ENCODE data around the gene RNASE13.

The RNASE13 gene

DNA sequence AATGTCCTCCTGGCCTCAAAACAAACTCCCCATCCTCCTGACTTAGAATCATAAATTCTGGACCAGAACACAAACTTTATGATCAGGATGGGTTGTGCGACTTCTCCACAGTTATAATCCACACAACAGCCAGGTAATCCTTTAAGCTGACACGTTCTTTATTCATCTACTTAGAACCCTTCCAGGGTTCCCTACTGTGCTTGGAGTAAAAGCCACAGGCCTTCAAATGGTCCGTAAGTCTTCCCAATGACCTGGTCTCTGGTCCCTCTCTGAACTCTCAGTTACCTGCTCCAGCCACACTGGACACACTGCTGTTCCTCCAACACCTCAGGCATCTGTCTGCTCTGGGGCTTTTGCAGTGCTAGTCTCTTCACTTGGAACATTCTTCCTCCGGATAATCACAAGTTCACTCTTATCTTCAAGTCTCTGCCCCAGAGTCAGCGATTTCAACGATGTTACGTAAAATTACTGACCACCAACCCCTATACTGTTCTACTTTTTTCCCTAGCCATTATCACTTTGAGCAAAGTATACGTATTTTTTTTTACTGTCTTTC lies 5.8 kb upstream of the RNASE13 start:
- no peak for DNase-seq

DNA sequence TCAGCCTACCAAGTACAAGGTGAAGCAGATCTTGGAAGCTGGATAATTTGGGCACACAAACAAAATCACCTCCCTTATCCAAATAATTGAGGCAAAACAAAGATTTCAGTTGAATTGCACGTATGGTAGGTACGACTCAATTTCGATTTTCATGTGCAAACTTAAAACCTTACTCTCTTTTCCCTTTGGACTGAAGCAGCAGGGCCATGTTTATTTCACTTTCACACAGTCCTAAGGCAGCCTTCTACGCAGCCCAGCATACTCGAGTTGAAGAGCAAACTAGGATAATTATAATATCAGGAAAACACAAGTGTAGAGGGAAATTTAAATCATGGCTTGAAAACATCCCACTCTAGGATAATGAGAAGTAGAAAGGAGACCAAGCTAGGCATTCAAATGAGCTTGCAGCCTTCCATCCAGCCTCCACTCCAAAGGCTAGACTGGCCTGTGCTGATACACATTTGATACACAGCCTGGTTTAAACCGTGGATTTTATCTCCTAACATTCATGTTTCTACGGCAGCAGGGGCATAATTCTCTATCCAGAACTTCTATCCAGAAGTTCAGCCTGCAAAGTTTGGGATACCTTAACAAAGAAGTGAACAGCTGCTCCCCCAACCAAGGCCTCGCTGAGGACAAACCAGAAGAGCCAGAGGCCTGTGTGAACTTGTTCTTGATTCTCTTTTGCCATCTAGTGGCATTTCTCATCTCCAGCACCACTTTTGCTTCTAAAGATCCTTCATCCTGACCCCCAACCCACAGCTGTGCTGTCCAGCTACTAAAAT lies 5.2 kb upstream of the RNASE13 start:
- peak; percentile 70 for DNase-seq

DNA sequence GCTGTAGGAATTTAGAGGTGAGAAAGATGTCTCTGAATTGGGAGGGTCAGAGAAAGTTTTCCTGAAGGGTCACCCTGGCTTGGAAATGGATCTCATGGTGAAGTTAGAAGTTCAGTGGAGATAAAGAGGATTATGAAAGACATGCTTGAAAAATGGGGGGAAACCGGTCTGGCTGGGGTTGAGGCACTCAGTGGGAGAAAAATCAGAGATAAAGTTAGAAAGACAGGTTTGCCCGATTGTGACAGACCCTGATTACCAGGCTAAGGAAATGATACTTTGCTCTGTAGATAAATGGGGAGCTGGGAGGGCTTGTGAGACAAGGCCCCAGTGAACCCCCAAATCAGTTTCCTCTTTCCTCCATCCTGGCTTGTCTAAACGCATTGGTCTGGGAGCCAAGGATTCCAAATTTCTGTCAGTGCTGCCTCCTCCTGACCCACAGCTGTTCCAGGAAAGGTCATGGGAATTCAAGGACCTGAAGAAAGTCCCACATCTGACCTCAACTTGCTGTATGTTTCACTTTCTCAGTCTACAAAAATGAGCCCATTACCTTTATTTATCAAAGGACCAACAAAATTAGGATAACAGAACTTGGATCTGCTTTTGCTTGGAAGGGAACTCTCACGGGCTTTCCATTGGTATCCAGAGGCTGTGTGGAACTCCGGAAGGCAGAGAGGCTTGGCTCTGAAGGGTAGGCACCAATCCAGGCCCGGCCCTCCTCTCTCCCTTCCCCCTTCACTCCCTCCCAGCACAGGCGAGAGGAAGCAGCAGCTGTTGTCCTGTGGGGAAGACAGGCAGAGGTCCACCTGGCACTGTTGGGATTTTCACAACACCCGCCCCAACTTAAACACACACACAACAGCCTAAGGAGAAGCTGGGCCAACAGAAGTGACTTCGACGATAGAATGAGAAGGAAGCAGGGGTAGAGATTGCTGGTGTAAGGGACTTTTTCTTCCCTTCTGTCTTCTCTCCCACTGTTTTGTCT lies 4.1 kb upstream of the RNASE13 start:
- no peak for DNase-seq

DNA sequence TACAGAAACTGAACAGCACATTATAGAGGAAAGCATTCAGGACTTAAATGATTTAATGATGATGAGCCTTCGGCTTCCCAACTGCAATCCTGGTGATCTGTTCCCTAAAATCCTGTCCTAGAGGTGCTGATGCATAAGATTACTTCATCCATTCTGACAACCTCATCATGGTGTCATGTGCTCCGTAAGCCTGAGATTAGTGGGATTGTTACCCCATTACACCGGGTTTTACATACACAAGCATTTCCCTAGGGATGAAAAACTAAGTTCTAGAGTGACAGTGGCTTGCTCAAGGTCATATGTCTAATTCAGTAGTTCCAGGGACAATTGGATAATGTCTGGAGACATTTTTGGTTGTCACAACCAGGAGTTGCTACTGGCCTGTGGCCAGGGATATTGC lies 2.5 kb upstream of the RNASE13 start:
- DNase-seq = peak; percentile 59

- DNase-seq = peak; percentile 59
Measured at GRCh38 chr14:21036751-21037150, 2.1 kb upstream of the RNASE13 start.

DNA sequence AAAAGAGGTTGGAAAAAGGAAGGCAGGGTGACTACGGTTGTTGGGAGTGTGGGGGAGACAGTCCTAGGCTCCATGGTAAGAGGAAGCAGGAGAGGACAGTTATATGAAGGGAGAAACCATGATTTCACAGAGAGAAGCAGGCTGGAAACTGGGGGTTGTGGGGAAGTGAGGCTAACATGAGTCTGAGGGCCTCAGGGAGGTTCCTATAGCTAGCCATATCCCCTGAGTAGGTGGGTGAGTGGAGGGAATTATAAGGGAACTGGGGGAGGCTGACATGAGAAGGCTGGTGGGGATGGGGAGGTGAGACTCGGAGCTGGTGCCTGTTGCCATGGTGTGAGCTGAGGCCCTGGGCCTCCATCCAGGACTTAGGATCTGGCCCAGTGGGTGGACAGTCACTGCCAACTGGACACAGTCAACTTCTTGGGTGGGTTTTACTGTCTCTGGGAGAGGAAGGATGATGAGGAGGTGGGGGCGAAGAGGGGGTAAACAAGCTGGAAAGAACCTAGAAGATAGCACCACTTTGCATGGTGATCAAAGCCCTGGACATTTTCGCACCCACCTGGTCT lies 1.4 kb downstream of the RNASE13 start:
- peak; percentile 72 for DNase-seq

DNA sequence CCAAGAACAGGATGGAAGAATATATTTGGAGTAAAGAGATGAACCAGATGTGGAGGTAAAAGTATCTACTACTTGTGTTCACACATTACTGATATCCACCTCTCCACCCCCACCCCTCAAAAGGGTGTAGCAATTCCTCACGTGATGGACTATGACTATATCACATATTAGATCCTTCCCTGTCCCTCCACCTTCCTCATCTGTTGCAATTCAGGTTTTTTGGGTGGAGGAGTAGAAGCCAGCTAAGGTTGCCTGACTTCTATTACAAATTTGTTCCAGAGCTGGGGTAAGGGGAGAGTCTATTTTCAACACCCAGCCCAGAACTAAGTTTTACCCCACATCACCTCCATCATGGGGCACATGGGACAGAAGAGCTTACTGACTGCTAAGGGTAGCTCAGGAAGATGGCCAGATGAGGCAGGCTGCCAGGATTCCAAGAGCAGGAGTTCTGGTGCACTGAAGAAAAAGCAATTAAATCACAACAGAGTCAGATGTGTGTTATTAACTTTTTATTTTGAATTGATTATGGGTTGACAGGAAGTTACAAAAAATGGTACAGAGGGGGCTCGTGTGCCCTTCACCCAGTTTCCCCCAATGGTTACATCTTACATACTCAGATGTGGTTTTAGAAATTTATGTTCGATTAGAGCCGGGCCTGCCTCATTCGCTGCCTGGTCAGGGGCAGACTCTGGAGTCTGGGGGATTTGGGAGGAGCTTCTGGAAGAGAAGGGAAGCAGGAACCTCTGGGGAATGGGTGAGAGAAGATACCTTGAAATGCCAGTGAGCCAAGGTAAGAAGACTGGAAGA lies 2.1 kb downstream of the RNASE13 start:
- peak; percentile 79 for DNase-seq

DNA sequence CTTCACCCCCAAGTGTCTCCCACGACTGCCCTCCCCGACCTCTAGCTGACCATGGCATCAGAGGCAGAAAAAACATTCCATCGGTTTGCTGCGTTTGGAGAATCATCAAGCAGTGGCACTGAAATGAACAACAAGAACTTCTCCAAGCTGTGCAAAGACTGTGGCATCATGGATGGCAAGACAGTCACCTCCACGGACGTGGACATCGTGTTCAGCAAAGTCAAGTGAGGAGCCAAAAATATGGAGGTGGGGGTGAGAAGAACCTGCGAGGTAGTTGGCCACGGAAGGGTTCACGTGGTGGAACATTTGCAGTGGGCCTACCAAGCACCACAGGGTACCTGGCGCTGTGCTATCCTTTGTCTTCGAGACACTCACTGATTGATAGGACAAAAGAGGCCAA lies 4.1 kb downstream of the RNASE13 start:
- no peak for DNase-seq

- no peak for DNase-seq
Measured at GRCh38 chr14:21029917-21030316, 4.7 kb downstream of the RNASE13 start, which contains the start of gene TPPP2. Gene TPPP2 (plus strand): TSS chr14:21030217. CDS start chr14:21030582, 365 bp downstream.

DNA sequence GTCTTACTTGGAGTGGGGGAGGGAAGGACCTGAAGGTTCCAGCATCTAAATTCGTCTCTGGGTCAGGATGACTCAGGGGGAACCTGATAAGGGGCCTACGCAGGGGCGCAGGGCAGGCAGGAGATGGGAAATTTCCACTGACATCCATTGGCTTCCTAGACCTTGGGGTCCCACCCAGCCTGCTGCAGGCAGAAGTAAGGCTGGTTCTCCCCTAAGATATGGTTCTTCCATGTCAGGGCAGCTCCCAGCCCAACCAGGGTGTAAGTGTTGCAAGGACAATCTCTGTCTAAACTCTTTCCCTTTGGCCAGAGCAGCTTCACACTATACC lies 7.7 kb downstream of the RNASE13 start:
- no peak for DNase-seq

DNA sequence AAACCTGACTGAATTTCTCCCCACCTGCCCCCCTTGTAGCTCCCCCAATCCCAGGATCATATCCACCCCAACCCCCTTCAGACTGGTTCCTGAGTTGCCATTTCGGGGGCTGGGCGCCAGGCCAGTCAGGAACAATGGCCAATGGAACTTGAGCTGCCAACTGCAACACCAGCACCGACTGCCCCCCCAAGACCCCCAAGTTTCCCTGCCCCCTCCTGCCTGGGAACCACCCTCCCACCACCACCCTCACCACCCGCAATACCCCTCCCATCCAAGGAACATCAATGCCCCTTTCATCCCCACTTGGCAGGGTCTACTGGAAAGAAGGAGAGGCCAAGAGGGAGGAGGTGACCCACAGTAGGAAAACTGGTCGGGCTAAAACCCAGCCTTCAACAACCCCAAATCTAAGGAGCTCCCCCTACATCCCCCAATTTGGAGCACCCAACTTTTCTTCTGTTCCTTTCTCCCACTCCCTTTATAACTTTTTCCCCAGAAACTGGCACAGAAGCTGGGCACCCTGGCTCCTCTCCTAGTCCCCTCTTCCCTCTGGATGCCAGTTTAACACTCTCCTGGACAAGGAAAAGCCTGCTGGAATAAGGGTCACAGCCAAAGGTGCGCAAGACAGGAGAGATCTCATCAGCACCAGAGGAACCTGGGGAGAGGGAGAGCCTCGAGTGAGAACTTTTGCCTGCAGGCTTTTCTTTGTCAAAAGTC lies 8.2 kb downstream of the RNASE13 start:
- no peak for DNase-seq

DNA sequence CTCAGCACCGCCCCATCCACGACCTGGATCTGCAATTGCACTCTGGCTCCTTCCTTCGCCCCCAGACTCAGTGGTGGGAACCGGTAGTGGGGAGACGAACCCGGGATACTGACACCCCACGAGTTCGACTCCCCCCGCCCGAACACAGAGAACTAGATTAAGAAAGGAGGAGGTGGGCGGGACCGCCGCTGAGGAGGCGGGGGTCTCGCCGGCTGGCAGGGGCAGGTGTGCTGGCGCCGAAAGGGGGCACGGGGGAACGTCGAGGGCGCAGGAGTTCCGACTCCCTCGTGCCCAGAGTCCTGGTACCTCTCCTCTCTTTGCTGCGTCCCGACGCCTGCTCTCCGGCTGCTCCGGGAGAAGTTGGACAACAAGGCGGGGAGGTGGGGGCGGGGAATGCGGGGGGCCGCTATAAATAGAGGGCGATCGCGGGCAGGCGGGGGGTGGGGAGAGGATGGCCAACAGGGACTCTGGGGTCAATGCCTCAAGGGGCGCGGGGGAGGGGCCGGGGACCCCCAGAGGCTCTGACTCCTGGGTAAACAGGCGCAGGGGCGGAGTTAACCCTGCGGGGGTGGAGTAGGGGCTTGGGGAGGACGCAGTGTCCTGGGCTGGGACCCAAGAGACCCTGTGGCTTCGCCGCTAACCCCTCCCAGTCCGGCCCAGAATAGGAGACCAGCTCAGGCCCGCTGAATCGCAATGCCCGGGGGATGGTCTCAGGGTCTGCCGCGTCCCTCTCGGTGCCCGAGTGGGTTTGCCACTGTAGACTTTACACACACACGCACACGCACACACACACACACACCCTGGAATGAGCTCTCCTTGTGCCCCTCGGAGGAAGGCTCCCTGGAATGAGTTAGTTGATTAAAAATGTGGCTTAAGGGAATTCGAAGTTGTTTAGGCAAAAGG lies 9.0 kb downstream of the RNASE13 start:
- DNase-seq = no peak

- no peak for DNase-seq
Measured at GRCh38 chr14:21024585-21025370, 9.8 kb downstream of the RNASE13 start, which contains the start of gene NDRG2. Gene NDRG2 (minus strand): TSS chr14:21025061. CDS start chr14:21023315, 1,746 bp downstream.

GRCh38 chr14:21023817-21024584 lies 10.6 kb downstream of the RNASE13 start:
- DNase-seq = no peak

GRCh38 chr14:21023174-21023573 lies 11.4 kb downstream of the RNASE13 start:
- DNase-seq = peak; percentile 53

GRCh38 chr14:21022686-21023085 lies 11.9 kb downstream of the RNASE13 start:
- no peak for DNase-seq

- no peak for DNase-seq
Measured at GRCh38 chr14:21020977-21021545, 13.5 kb downstream of the RNASE13 start.

DNA sequence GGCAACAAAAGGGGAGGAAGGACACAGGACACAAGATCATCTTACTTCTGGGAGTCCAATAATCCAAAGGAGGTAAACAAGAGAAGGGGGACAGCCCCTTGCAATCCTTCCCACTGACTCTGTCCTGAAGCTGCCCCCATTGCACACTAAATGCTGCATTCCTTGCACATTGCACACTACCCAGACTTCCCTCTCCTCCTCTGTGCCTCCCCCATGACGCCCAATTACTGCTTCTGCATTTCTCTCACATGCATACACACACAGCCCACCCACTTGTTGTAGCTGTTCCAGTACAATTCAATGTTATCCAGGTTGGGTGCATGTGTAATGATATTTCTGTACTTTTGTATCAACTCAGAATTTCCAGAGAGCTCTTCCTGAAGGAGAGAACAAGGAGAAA lies 15.2 kb downstream of the RNASE13 start:
- DNase-seq = peak; percentile 59

Measured in inflammatory macrophage treated with lipopolysaccharide for 4 hours (primary cell).